Neural cell (in vitro differentiated cells): ENCODE results near the gene LETM1. TPM values are rescaled to one million over a fixed set of nuclear protein-coding genes. Genes with fewer than 3 reads are reported as not detected.

Experiments used
- H2AFZ ChIP-seq: fragments of 200-600, 300-800 bp; sonication (generic), shearing (Covaris generic); 2 replicates; pipeline ENCODE4 v1.6.0; 2014; ENCODE audit warnings: low read depth, mild to moderate bottlenecking, antibody characterized with exemption, low read length, moderate library complexity
- H3F3A ChIP-seq: fragments of 200-600 bp; shearing (Covaris generic); 2 replicates; pipeline ENCODE4 v1.6.1; 2016; ENCODE audit warnings: mild to moderate bottlenecking, moderate library complexity, mixed read lengths, antibody characterized with exemption, low read length; ENCODE audit not compliant: insufficient read depth, poor library complexity, severe bottlenecking
- H3K27ac ChIP-seq: fragments of 200-600, 300-800 bp; sonication (generic), shearing (Covaris generic); 2 replicates; pipeline ENCODE4 v1.5.1; 2014; ENCODE audit warnings: mild to moderate bottlenecking, low read length, moderate library complexity
- H3K27me3 ChIP-seq: fragments of 300-800, 200-600 bp; sonication (generic), shearing (Covaris generic); 2 replicates; pipeline ENCODE4 v1.6.0; 2014; ENCODE audit warnings: mild to moderate bottlenecking, low read depth, low read length, moderate library complexity; ENCODE audit not compliant: insufficient read depth
- H3K36me3 ChIP-seq: fragments of 300-800, 200-600 bp; sonication (generic), shearing (Covaris generic); 2 replicates; pipeline ENCODE4 v1.5.1; 2014; ENCODE audit warnings: mild to moderate bottlenecking, antibody characterized with exemption, low read length, moderate library complexity; ENCODE audit not compliant: insufficient read depth
- H3K4me2 ChIP-seq: fragments of 300-800, 200-600 bp; sonication (generic), shearing (Covaris generic); 2 replicates; pipeline ENCODE4 v1.6.0; 2014; ENCODE audit warnings: mild to moderate bottlenecking, low read length
- H3K4me3 ChIP-seq: fragments of 300-800, 200-600 bp; sonication (generic), shearing (Covaris generic); 2 replicates; pipeline ENCODE4 v1.5.1; 2014; ENCODE audit warnings: mild to moderate bottlenecking, low read length, moderate library complexity
- H3K79me2 ChIP-seq: fragments of 200-600 bp; shearing (Covaris generic); replicated peaks from 2 replicates; pipeline ENCODE4 v1.6.0; 2014; ENCODE audit warnings: mild to moderate bottlenecking, low read length, moderate library complexity; ENCODE audit not compliant: insufficient read depth
- H3K9ac ChIP-seq: fragments of 300-800, 200-600 bp; sonication (generic), shearing (Covaris generic); 2 replicates; pipeline ENCODE4 v1.6.1; 2016; ENCODE audit warnings: mild to moderate bottlenecking, low read length, mixed read lengths
- H3K9me2 ChIP-seq: fragments of 200-600 bp; shearing (Covaris generic); 2 replicates; pipeline ENCODE4 v1.6.1; 2016; ENCODE audit warnings: mild to moderate bottlenecking, low read length, mixed read lengths; ENCODE audit not compliant: insufficient read depth
- H3K9me3 ChIP-seq: fragments of 200-600, 300-800 bp; sonication (generic), shearing (Covaris generic); 2 replicates; pipeline ENCODE4 v1.6.1; 2016; ENCODE audit warnings: mild to moderate bottlenecking, mixed run types, low read length, moderate library complexity, mixed read lengths
- H4K20me1 ChIP-seq: fragments of 200-600 bp; shearing (Covaris generic); 2 replicates; pipeline ENCODE4 v1.6.1; 2016; ENCODE audit warnings: mild to moderate bottlenecking, mixed run types; ENCODE audit not compliant: insufficient read depth
- EZH2 ChIP-seq: fragments of 200-600, 300-800 bp; shearing (Covaris generic), sonication (generic); IDR thresholded peaks from 2 replicates; pipeline ENCODE4 v1.6.1; 2014; ENCODE audit warnings: antibody characterized with exemption, low read length, borderline replicate concordance, mild to moderate bottlenecking; ENCODE audit not compliant: insufficient read depth, poor library complexity, severe bottlenecking
- MXI1 ChIP-seq: fragments of 450-650 bp; conservative IDR thresholded peaks from 2 replicates; pipeline ENCODE4 v1.6.1; 2014; ENCODE audit warnings: antibody characterized with exemption, mild to moderate bottlenecking; ENCODE audit not compliant: poor library complexity, severe bottlenecking
- POLR2AphosphoS5 ChIP-seq: IDR thresholded peaks from 2 replicates; pipeline ENCODE4 v1.6.1; 2012
- SMC3 ChIP-seq: fragments of 450-650 bp; conservative IDR thresholded peaks from 2 replicates; pipeline ENCODE4 v1.6.1; 2014; ENCODE audit warnings: antibody characterized with exemption, mild to moderate bottlenecking, moderate library complexity; ENCODE audit not compliant: poor library complexity
- TAF1 ChIP-seq: IDR thresholded peaks from 2 replicates; pipeline ENCODE4 v1.6.1; 2012; ENCODE audit warnings: low read depth
- polyA plus RNA-seq: library from polyadenylated mRNA; depleted of rRNA; stranded (reverse); fragments of >200 nt; gene quantifications from 2 replicates; pipeline ENCODE4 v1.2.3, GENCODE V29; 2014
- TF ChIP-seq, protein P1 (sequence below): IDR thresholded peaks from 2 replicates; pipeline ENCODE4 v1.6.1; 2012; ENCODE audit warnings: borderline replicate concordance
- TF ChIP-seq, protein P2 (sequence below): fragments of 450-650 bp; IDR thresholded peaks from 2 replicates; pipeline ENCODE4 v1.5.1; 2014; ENCODE audit warnings: antibody characterized with exemption, mild to moderate bottlenecking, moderate library complexity; ENCODE audit not compliant: poor library complexity, severe bottlenecking

LETM1 gene
- polyA plus RNA-seq, 1 donor from 2014 or later, result 38.9 TPM

DNA sequence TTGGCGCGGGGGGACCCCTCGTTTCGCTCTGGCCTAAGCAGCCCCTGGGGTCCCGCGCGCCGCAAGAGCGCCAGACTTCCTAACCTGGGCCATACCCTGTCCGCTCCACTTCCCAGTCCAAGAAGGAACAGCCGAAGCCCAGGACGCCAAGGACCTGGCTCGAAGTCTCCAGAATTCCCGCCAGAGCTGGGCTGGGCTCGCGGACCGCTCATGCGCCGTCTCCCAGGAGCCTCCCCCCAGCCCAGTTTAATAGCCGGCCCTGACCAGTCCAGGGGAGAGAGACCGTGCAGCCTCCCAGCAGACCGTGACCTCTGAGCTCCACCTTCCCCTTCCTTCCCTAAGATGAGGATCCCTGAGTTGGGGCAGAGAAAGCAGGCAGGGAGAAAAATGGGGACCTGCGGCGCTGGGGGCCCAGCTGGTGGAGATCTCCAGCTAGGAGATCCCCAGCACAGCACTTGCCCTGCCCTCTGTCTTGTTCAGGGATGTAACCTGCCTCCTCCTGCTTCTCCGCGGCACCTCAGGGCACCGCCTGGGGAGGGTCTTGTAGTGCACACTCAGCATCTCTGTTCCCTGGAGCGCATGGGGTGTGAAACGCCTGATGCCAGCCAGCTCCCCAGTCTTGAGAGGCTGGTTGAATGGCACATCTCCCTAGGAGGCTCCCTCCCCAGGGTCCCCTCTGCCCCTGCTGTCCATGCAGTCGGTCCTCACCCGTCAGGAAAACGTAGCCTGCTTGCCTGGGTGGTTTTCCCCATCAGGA is 1.2 kb upstream of the LETM1 start:
- no peaks in the 10 kb centered on the region for H4K20me1 ChIP-seq
- peak overlapping the region; percentile 44 for H3K27ac ChIP-seq
- H3K9me3 ChIP-seq, result no peaks in the 10 kb centered on the region
- no peaks in the 10 kb centered on the region for H3K36me3 ChIP-seq
- H3K4me2 ChIP-seq, result peak overlapping the region; percentile 48
- H2AFZ ChIP-seq, result peak overlapping the region; percentile 51
- peaks cover 13% of the 10 kb centered on the region for H3K79me2 ChIP-seq
- H3K9ac ChIP-seq, result peak overlapping the region; percentile 74
- no peaks in the 10 kb centered on the region for H3K9me2 ChIP-seq
- TF ChIP-seq, protein P1, sequence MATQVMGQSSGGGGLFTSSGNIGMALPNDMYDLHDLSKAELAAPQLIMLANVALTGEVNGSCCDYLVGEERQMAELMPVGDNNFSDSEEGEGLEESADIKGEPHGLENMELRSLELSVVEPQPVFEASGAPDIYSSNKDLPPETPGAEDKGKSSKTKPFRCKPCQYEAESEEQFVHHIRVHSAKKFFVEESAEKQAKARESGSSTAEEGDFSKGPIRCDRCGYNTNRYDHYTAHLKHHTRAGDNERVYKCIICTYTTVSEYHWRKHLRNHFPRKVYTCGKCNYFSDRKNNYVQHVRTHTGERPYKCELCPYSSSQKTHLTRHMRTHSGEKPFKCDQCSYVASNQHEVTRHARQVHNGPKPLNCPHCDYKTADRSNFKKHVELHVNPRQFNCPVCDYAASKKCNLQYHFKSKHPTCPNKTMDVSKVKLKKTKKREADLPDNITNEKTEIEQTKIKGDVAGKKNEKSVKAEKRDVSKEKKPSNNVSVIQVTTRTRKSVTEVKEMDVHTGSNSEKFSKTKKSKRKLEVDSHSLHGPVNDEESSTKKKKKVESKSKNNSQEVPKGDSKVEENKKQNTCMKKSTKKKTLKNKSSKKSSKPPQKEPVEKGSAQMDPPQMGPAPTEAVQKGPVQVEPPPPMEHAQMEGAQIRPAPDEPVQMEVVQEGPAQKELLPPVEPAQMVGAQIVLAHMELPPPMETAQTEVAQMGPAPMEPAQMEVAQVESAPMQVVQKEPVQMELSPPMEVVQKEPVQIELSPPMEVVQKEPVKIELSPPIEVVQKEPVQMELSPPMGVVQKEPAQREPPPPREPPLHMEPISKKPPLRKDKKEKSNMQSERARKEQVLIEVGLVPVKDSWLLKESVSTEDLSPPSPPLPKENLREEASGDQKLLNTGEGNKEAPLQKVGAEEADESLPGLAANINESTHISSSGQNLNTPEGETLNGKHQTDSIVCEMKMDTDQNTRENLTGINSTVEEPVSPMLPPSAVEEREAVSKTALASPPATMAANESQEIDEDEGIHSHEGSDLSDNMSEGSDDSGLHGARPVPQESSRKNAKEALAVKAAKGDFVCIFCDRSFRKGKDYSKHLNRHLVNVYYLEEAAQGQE, result no peak
- TF ChIP-seq, protein P2, sequence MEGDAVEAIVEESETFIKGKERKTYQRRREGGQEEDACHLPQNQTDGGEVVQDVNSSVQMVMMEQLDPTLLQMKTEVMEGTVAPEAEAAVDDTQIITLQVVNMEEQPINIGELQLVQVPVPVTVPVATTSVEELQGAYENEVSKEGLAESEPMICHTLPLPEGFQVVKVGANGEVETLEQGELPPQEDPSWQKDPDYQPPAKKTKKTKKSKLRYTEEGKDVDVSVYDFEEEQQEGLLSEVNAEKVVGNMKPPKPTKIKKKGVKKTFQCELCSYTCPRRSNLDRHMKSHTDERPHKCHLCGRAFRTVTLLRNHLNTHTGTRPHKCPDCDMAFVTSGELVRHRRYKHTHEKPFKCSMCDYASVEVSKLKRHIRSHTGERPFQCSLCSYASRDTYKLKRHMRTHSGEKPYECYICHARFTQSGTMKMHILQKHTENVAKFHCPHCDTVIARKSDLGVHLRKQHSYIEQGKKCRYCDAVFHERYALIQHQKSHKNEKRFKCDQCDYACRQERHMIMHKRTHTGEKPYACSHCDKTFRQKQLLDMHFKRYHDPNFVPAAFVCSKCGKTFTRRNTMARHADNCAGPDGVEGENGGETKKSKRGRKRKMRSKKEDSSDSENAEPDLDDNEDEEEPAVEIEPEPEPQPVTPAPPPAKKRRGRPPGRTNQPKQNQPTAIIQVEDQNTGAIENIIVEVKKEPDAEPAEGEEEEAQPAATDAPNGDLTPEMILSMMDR, result no peak
- TF ChIP-seq SMC3, result no peak
- peak overlapping the region; percentile 98 for H3K4me3 ChIP-seq
- H3F3A ChIP-seq, result no peaks in the 10 kb centered on the region
- H3K27me3 ChIP-seq, result no peaks in the 10 kb centered on the region

DNA sequence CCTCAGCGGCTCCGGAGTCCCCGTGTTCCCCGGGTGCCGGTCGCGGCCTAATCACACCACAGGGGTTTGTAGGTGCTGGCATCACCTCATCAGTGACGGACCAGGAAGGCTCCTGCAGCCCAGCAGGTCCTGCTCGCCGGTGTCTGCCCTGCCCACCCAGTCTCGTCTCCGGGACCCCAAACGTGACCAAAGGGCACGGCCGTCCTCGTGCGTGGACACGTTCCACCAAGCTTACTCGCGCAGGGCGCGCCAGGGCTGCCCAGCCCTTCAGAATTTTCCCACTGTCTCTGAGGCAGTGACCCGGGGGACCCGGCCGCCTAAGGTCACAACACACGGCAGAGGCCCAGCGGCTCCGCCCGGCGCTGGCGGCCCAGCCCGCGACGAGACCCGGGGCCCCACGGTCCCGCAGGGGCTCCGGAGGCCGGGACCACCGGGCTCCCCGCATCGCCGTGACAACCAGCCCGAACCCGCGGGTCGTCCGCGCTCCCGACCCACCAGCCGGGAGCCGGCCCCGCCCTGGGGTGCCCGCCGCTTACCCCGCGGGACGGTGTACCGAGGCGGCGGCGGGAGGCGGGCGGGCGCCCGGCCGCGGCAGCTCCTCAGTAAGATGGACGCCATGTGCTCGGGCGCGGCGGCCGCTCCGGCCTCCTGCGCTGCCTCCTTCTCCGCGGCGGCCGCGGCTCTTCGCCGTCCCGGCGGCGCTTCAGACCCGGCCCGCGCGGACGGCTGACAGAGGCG is 454 bp downstream of the LETM1 start:
- Histone ChIP-seq H3K4me2 (peak overlapping the region; percentile 37), H3K9me3 (no peaks in the 10 kb centered on the region), H2AFZ (no peak overlapping the region), H3K79me2 (peaks cover 13% of the 10 kb centered on the region), H3F3A (no peaks in the 10 kb centered on the region), H3K9ac (peak overlapping the region; percentile 74), H3K27ac (no peak overlapping the region), H3K36me3 (no peaks in the 10 kb centered on the region), H3K4me3 (peak overlapping the region; percentile 98), H3K27me3 (no peaks in the 10 kb centered on the region), H4K20me1 (no peaks in the 10 kb centered on the region), H3K9me2 (no peaks in the 10 kb centered on the region)
- TF ChIP-seq EZH2, result no peak
- TF ChIP-seq, protein P2, result no peak
- no peak for TF ChIP-seq SMC3
- TF ChIP-seq, protein P1, result no peak
- peak; percentile 92 for TF ChIP-seq MXI1
- TF ChIP-seq POLR2AphosphoS5, result no peak
- TF ChIP-seq TAF1, result no peak
